Vagina (tissue), 2 donors: ENCODE data around the gene LY6G5C.

Experiments
- CTCF ChIP-seq, 3 experiments: fragments of 450-650 bp in 2 of 3; fragments of 200-600 bp in 1 of 3; sonication (generic) in 1 of 3; IDR thresholded peaks; one replicate each; pipeline ENCODE4 v1.5.1; 2017 to 2019; ENCODE audit warnings: antibody characterized with exemption in 3 of 3, mild to moderate bottlenecking in 2 of 3, moderate library complexity in 2 of 3
- POLR2A ChIP-seq, 2 donors: fragments of 450-650 bp; IDR thresholded peaks; one replicate each; pipeline ENCODE4 v1.6.1; 2017; ENCODE audit warnings: antibody characterized with exemption in 2 of 2, mild to moderate bottlenecking in 2 of 2, moderate library complexity in 2 of 2

GRCh38 chr6:31713465-31713864, 32.6 kb upstream of the LY6G5C start:
- TF ChIP-seq POLR2A (IDR thresholded peaks at IDR 0.05) (no peak), CTCF (IDR thresholded peaks at IDR 0.05) (no peak)
